ENCODE results near the gene CTNNA3. TPM values are rescaled to one million over a fixed set of nuclear protein-coding genes. Genes with fewer than 3 reads are reported as not detected.

CTNNA3 gene
- total and polyA plus RNA-seq, 2 of the 4 experiments (the other 2 are of a cell fraction): 0.19 to 0.90 TPM

GRCh38 chr10:66714741-66715140, 981.3 kb downstream of the CTNNA3 start:
- CTCF ChIA-PET: no interaction called here
- Histone ChIP-seq H3K4me2 (ENCODE audit: low read depth, low read length) (no peak overlapping the region), H2AK9ac (replicated peaks; ENCODE audit: low read depth, low read length, poor library complexity) (no peak overlapping the region), H3K27me3 (ENCODE audit: control insufficient read depth, insufficient read depth, low read length) (no peaks in the 10 kb centered on the region), H3K4ac (ENCODE audit: low read depth, low read length) (no peak overlapping the region), H4K8ac (ENCODE audit: low read depth in 2 of 2, low read length in 2 of 2) (no peak overlapping the region), H3K79me1 (ENCODE audit: low read depth in 1 of 2, low read length in 2 of 2) (no peaks in the 10 kb centered on the region), H3K56ac (ENCODE audit: extremely low read depth, insufficient read depth, low read length) (no peak overlapping the region), H4K5ac (ENCODE audit: low read depth, low read length) (no peak overlapping the region), H3K9ac (ENCODE audit: low read depth, low read length) (no peak overlapping the region), H3K27ac (ENCODE audit: insufficient read depth, low read length) (no peak overlapping the region), H3K18ac (ENCODE audit: low read depth, low read length) (no peak overlapping the region), H3K36me3 (ENCODE audit: control insufficient read depth, insufficient read depth, low read length) (no peaks in the 10 kb centered on the region), H3K14ac (replicated peaks; ENCODE audit: low read depth, low read length) (no peak overlapping the region), H2BK5ac (ENCODE audit: low read depth, low read length, poor library complexity, severe bottlenecking) (no peak overlapping the region), H4K20me1 (ENCODE audit: insufficient read depth, low read length) (no peaks in the 10 kb centered on the region), H3K23ac (ENCODE audit: low read depth, low read length) (no peak overlapping the region), H2AK5ac (ENCODE audit: low read depth, low read length) (no peak overlapping the region), H3K9me3 (ENCODE audit: control insufficient read depth, insufficient read depth, low read length) (no peaks in the 10 kb centered on the region), H2AFZ (replicated peaks; ENCODE audit: low read length, poor library complexity) (no peak overlapping the region), H2BK120ac (ENCODE audit: low read depth, low read length) (no peak overlapping the region), H2BK20ac (ENCODE audit: low read depth, low read length) (no peak overlapping the region), H4K91ac (ENCODE audit: insufficient read depth, low read depth, low read length) (no peak overlapping the region), H2BK15ac (ENCODE audit: low read depth, low read length) (no peak overlapping the region), H3K9me1 (ENCODE audit: insufficient read depth, low read length) (no peaks in the 10 kb centered on the region), H3K4me3 (ENCODE audit: insufficient read depth, low read depth, low read length) (no peak overlapping the region), H3K4me1 (ENCODE audit: control insufficient read depth, insufficient read depth, low read length) (no peaks in the 10 kb centered on the region)
- no CpG with 5 or more reads among the region's 1 CpG for WGBS, 2 experiments (ENCODE audit: extremely low coverage in 2 of 2, insufficient read length in 1 of 2)
- dilution Hi-C loops (cut with HindIII; ENCODE audit: low sequenced_read_pairs, unreplicated experiment) (no loop called here), in situ Hi-C loops (cut with MboI; ENCODE audit: low sequenced_read_pairs) (no loop called here), intact Hi-C loops (cut with micrococcal nuclease) (no loop called here)
- POLR2A ChIA-PET (ENCODE audit: unreplicated experiment): no interaction called here
- DNase-seq (peak; percentile 28), ATAC-seq (ENCODE audit: low read depth) (no peak)
- TF ChIP-seq MAZ (IDR thresholded peaks at IDR 0.05; ENCODE audit: borderline replicate concordance, low read depth, low read length): no peak
- TF ChIP-seq RAD21 (IDR thresholded peaks at IDR 0.05; ENCODE audit: low read length): no peak
- TF ChIP-seq POLR2A (IDR thresholded peaks at IDR 0.05; ENCODE audit: low read depth, low read length): no peak
- no peak for TF ChIP-seq MAFK (IDR thresholded peaks at IDR 0.05; ENCODE audit: low read depth, low read length)
- TF ChIP-seq MXI1 (IDR thresholded peaks at IDR 0.05; ENCODE audit: borderline replicate concordance, low read depth, low read length): no peak
- no peak for TF ChIP-seq SMC3 (IDR thresholded peaks at IDR 0.05; ENCODE audit: low read depth, low read length)
- no peak for TF ChIP-seq BHLHE40 (IDR thresholded peaks at IDR 0.05; ENCODE audit: low read depth, low read length)
- no peak for TF ChIP-seq NFE2L2 (IDR thresholded peaks at IDR 0.05; ENCODE audit: low read depth, low read length)
- BruUV-seq (replicated peaks): no TSS peak
